Brain microvascular endothelial cell (primary cell): Measurements from ENCODE around the gene IL5RA.

Experiments
- DNase-seq: peaks from one replicate; pipeline ENCODE4 v3.0.0-alpha.2; 2020
- H3K27ac ChIP-seq: fragments of 250-450 bp; sonication (Bioruptor Pico); 2 replicates; pipeline ENCODE4 v1.5.1; 2020; ENCODE audit warnings: mild to moderate bottlenecking, moderate library complexity
- H3K27me3 ChIP-seq: fragments of 250-450 bp; sonication (Bioruptor Pico); replicated peaks from 2 replicates; pipeline ENCODE4 v1.5.1; 2020; ENCODE audit warnings: mild to moderate bottlenecking
- H3K36me3 ChIP-seq: fragments of 250-450 bp; sonication (Bioruptor Pico); replicated peaks from 2 replicates; pipeline ENCODE4 v1.5.1; 2020; ENCODE audit warnings: mild to moderate bottlenecking
- H3K4me3 ChIP-seq: 2 replicates; pipeline ENCODE4 v1.5.1; 2011; ENCODE audit warnings: low read depth, mild to moderate bottlenecking, control low read depth, low read length, moderate library complexity
- in situ Hi-C: cut with HindIII; loops from 2 replicates; pipeline ENCODE4 v1.10.0; 2017; ENCODE audit warnings: low sequenced_read_pairs, low pct_ligation_motif_present
- TF ChIP-seq, protein P1 (sequence below): IDR thresholded peaks from 2 replicates; pipeline ENCODE4 v1.5.1; 2011; ENCODE audit warnings: low read depth, mild to moderate bottlenecking, moderate library complexity, low read length, control low read depth, inconsistent platforms; ENCODE audit errors: missing control alignments

IL5RA gene

DNA sequence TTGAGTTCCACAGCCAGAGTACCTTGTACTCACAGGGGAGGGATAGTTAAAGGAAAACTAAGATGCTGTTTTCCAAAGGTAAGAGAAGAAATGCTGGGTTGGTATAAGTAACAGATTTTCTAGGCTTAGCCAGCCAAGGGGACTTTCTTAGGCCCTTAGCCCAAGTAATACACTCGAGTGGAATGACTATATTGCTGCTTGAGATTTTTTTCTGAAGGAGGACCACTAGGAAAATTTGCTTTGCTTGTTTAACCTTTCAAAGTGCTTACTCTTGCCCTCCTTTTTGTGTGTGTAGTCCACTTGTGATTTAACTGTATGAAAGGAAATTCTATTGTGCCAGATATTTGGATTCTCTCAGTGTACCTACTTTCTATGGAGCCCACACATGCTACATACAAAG, 50.5 kb downstream of the IL5RA start:
- Histone ChIP-seq H3K36me3 (no peaks in the 10 kb centered on the region), H3K27me3 (no peaks in the 10 kb centered on the region), H3K4me3 (no peak overlapping the region), H3K27ac (no peak overlapping the region)
- TF ChIP-seq, protein P1, sequence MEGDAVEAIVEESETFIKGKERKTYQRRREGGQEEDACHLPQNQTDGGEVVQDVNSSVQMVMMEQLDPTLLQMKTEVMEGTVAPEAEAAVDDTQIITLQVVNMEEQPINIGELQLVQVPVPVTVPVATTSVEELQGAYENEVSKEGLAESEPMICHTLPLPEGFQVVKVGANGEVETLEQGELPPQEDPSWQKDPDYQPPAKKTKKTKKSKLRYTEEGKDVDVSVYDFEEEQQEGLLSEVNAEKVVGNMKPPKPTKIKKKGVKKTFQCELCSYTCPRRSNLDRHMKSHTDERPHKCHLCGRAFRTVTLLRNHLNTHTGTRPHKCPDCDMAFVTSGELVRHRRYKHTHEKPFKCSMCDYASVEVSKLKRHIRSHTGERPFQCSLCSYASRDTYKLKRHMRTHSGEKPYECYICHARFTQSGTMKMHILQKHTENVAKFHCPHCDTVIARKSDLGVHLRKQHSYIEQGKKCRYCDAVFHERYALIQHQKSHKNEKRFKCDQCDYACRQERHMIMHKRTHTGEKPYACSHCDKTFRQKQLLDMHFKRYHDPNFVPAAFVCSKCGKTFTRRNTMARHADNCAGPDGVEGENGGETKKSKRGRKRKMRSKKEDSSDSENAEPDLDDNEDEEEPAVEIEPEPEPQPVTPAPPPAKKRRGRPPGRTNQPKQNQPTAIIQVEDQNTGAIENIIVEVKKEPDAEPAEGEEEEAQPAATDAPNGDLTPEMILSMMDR, result no peak
- in situ Hi-C loops, result no loop called here
- no peak for DNase-seq

DNA sequence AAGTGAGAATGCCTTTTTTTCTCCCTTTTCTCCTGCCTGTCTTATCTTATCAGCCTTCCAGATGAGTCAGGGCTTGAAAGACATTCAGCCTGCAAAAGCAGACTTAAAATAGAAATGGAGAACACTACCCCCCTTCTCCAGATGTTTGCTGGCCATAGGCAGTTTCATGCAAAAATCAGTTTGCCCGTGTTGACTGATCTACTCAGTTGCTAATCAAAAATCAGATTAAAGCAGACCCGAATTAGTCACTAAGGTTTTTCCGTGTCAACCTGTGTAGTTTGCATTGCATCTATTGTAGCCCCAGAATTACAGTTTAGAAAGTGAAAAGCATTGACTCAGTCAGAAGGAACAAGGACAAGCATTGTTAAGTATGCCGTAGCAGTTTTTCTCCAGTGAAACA, 56.2 kb downstream of the IL5RA start:
- Histone ChIP-seq H3K36me3 (no peaks in the 10 kb centered on the region), H3K27ac (no peak overlapping the region), H3K4me3 (no peak overlapping the region), H3K27me3 (no peaks in the 10 kb centered on the region)
- TF ChIP-seq, protein P1, result no peak
- no peak for DNase-seq
- in situ Hi-C loops, result no loop called here

DNA sequence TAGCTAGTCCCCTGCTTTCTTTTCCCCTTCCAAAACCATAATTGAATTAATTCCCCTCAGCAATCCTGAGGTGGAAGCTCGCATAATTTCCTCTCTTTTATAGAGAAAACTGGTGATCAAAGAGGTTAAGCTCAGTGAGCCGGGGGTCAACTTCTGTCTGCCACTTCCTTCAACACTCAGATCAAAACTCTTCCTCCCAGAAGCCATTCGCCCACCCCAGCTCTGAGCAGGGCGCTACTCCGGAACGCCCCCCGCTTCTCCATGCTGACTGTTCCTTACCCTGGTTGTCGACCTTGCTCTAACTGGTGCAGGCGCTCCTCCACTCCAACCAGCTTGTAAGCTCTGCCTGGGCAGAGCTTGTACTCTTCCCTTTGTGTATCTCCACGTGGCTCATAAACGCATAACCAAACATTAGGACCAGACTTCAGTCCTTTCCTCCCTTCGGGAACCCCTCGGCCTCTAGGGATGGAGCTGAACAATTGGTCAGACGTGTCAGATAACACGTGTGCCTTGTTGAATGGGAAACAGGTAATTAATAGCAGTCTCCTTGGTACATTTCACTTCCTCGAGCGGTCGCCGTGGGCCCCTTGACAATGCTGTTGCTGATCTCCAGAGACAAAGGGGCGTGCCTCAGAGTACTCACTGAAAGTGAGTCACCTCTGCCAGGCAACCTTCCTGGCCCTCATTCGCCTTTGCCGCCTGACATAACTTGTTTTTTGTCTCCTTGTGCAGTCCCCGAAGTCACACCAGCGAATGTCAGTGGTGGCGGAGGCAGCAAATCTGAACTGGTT, 71.8 kb downstream of the IL5RA start:
- no peak for DNase-seq
- Histone ChIP-seq H3K27me3 (no peaks in the 10 kb centered on the region), H3K27ac (no peak overlapping the region), H3K36me3 (no peaks in the 10 kb centered on the region), H3K4me3 (no peak overlapping the region)
- TF ChIP-seq, protein P1, result no peak
- in situ Hi-C loops, result no loop called here

DNA sequence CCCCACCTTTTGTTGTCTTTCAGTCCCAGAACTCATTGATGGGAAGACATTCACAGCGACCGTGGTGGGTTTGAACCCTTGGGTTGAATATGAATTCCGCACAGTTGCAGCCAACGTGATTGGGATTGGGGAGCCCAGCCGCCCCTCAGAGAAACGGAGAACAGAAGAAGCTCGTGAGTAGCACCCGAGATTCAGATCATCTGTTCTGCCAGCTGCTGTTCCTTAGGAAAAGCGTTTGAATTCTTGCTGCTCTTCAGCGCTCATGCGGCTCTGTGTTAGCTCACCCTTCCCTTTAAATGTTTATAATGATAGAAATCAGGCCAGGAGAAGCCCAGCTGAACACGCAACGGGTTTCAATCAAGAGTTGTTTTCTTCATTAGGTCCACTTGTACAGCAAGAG, 73.0 kb downstream of the IL5RA start:
- TF ChIP-seq, protein P1, result no peak
- H3K27me3 ChIP-seq, result no peaks in the 10 kb centered on the region
- no peak overlapping the region for H3K4me3 ChIP-seq
- no peak overlapping the region for H3K27ac ChIP-seq
- DNase-seq, result no peak
- H3K36me3 ChIP-seq, result no peaks in the 10 kb centered on the region
- in situ Hi-C loops, result no loop called here

DNA sequence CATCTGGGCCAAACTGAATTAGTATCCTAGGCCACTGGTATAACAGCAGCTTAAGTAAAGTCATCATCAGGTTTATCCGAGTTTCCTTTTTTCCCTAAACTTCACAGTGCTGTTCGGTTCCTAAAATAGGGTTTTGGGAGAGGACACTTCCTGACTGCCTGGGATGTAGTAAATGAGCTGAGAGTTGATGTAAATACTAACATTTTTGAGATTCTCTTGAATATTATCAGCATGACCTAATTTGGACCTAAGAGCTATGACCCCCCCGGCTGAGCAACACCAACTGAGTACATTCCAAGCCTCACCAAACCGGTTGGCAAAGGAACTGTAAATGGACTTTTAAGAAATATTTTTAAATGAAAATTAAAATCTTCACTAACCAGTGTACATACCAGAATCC, 78.8 kb downstream of the IL5RA start:
- Histone ChIP-seq H3K27ac (no peak overlapping the region), H3K36me3 (no peaks in the 10 kb centered on the region), H3K4me3 (no peak overlapping the region), H3K27me3 (no peaks in the 10 kb centered on the region)
- DNase-seq, result no peak
- TF ChIP-seq, protein P1, result no peak
- in situ Hi-C loops, result no loop called here

DNA sequence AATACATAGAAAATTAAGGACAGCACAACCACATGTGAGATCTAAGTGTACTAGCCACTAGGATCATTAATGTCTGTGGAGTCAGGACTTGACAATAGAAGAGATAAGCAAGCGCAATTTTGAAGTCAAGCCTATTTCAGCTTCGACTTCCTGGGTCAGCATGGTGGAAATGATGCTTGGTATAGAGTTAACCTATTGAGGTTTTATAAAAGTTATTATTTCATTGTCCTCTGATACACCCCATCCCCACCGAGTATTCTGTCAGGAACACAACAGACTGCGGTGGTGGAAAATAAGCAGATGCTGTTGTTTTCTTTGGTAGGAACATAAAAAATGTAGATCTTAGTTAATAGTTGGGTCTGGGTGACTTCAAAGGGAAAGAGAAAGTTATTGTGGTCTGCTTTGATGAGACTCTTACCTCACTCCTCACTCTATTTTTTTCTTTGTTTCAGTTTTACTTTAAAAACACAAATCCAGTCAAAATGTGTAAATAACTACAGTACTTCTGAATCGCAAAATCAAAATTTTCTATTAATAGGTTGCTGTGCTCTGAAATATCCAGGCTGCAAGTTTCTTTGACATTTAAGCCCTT, 82.1 kb downstream of the IL5RA start:
- Histone ChIP-seq H3K27me3 (no peaks in the 10 kb centered on the region), H3K4me3 (no peak overlapping the region), H3K36me3 (no peaks in the 10 kb centered on the region), H3K27ac (no peak overlapping the region)
- in situ Hi-C loops, result no loop called here
- TF ChIP-seq, protein P1, result no peak
- DNase-seq, result no peak
